K562 (cell line): Measurements from ENCODE around the gene ADCY1. TPM values are rescaled to one million over a fixed set of nuclear protein-coding genes. Genes with fewer than 3 reads are reported as not detected.

Experiments
- ATAC-seq: fragments of 200-7000 bp; cut with Tn5 transposase; 3 replicates; pipeline ENCODE4 v1.9.1; 2020; ENCODE audit warnings: moderate library complexity
- BruUV-seq: library from RNA; stranded (reverse); fragments of 400-500 nt; replicated peaks from 2 replicates; lab custom pipeline; 2021; lab: Mats Ljungman, UMichigan
- CTCF ChIA-PET: fragments of 300-600 bp; formaldehyde crosslinking; extraction: SDS; loops from one replicate; lab custom pipeline; 2021; ENCODE audit warnings: low intra/inter-chr PET ratio; lab: Yijun Ruan, JAX
- POLR2A ChIA-PET: fragments of 300-600, 350-650 bp; sonication (Branson Sonifier 250); formaldehyde crosslinking; extraction: SDS; loops from one replicate; lab custom pipeline; 2021; ENCODE audit warnings: antibody characterized with exemption, inconsistent platforms; lab: Yijun Ruan, JAX
- DNase-seq, 4 experiments: peaks; one replicate each; pipeline versions ENCODE4 v3.0.0 to v3.0.0-alpha.2; 2011 to 2018; ENCODE audit warnings: low spot score in 3 of 4, mixed read lengths in 3 of 4; ENCODE audit errors: extremely low read depth in 1 of 4
- FAIRE-seq: peaks from 2 replicates; lab custom pipeline; 2011; peaks lifted over from hg19 to GRCh38; lab: Jason Lieb, UNC
- H2AFZ ChIP-seq: 2 replicates; pipeline ENCODE4 v1.6.0; 2011; ENCODE audit warnings: low read depth, low read length, control low read depth, inconsistent platforms
- H3K27ac ChIP-seq: fragments of 200-600 bp; 3 replicates; pipeline ENCODE4 v1.8.0; 2011; ENCODE audit warnings: low read depth, mild to moderate bottlenecking, control low read depth, inconsistent platforms, low read length, moderate library complexity, mixed read lengths; ENCODE audit errors: extremely low read depth
- H3K27me3 ChIP-seq, 2 experiments: fragments of 300-600 bp in 1 of 2; 2 replicates in 1 of 2; 3 replicates in 1 of 2; pipeline versions ENCODE4 v1.6.0 to v1.8.0; 2011; ENCODE audit warnings: inconsistent platforms in 2 of 2, low read length in 2 of 2, mild to moderate bottlenecking in 1 of 2, mixed read lengths in 1 of 2, moderate library complexity in 1 of 2; ENCODE audit not compliant: control insufficient read depth in 2 of 2, insufficient read depth in 2 of 2
- H3K36me3 ChIP-seq: fragments of 300-600 bp; 3 replicates; pipeline ENCODE4 v1.8.0; 2011; ENCODE audit warnings: mild to moderate bottlenecking, low read length, inconsistent platforms; ENCODE audit not compliant: control insufficient read depth, insufficient read depth
- H3K4me1 ChIP-seq, 2 experiments: fragments of 200-600 bp in 1 of 2; replicated peaks in 1 of 2; 2 replicates in 1 of 2; 3 replicates in 1 of 2; pipeline versions ENCODE4 v1.5.1 to v1.8.0; 2011; ENCODE audit warnings: inconsistent platforms in 2 of 2, low read length in 2 of 2, mild to moderate bottlenecking in 1 of 2, mixed read lengths in 1 of 2, moderate library complexity in 1 of 2; ENCODE audit not compliant: control insufficient read depth in 2 of 2, insufficient read depth in 2 of 2
- H3K4me2 ChIP-seq: 2 replicates; pipeline ENCODE4 v1.6.1; 2011; ENCODE audit warnings: low read length, control low read depth, inconsistent platforms, mixed read lengths; ENCODE audit not compliant: insufficient read depth
- H3K4me3 ChIP-seq: fragments of 200-600 bp; sonication (generic), shearing (Covaris generic); 2 replicates; pipeline ENCODE4 v1.5.1; 2016; ENCODE audit warnings: control low read depth, inconsistent platforms
- H3K79me2 ChIP-seq: fragments of 200-600 bp; 3 replicates; pipeline ENCODE4 v1.8.0; 2011; ENCODE audit warnings: low read length, inconsistent platforms; ENCODE audit not compliant: control insufficient read depth, insufficient read depth
- H3K9ac ChIP-seq, 2 experiments: 2 replicates each; pipeline versions ENCODE4 v1.6.0 to v1.6.1; 2011; ENCODE audit warnings: low read depth in 2 of 2, low read length in 2 of 2, control low read depth in 1 of 2, inconsistent platforms in 1 of 2, mild to moderate bottlenecking in 1 of 2, mixed read lengths in 1 of 2; ENCODE audit not compliant: insufficient read depth in 1 of 2
- H3K9me1 ChIP-seq: one replicate; pipeline ENCODE4 v1.6.0; 2011; ENCODE audit warnings: inconsistent platforms, mild to moderate bottlenecking, low read length, moderate library complexity; ENCODE audit not compliant: control insufficient read depth, insufficient read depth
- H3K9me3 ChIP-seq: replicated peaks from 2 replicates; pipeline ENCODE4 v1.5.1; 2011; ENCODE audit warnings: low read depth, low read length, inconsistent platforms; ENCODE audit not compliant: control insufficient read depth, insufficient read depth
- H4K20me1 ChIP-seq: replicated peaks from 2 replicates; pipeline ENCODE4 v1.6.1; 2011; ENCODE audit warnings: low read length, inconsistent platforms, mixed read lengths; ENCODE audit not compliant: control insufficient read depth, insufficient read depth
- ETV1 ChIP-seq: fragments of 450-650 bp; conservative IDR thresholded peaks from 2 replicates; pipeline ENCODE4 v1.6.1; 2016; ENCODE audit warnings: missing genetic modification characterization, control low read depth, low read depth, missing compliant biosample characterization
- POLR3G ChIP-seq: IDR thresholded peaks from 2 replicates; pipeline ENCODE4 v1.6.1; 2011; ENCODE audit not compliant: insufficient read length, insufficient replicate concordance; ENCODE audit errors: extremely low read depth
- RB1 ChIP-seq: fragments of 450-650 bp; IDR thresholded peaks from 2 replicates; pipeline ENCODE4 v1.6.1; 2017; ENCODE audit warnings: low read depth, mild to moderate bottlenecking
- SRSF7 ChIP-seq: fragments of 200-400 bp; formaldehyde crosslinking; optimal IDR thresholded peaks from 2 replicates; pipeline ENCODE3; 2017; ENCODE audit warnings: mild to moderate bottlenecking, low read depth, low read length
- ZKSCAN3 ChIP-seq: fragments of 250-450 bp; sonication (Bioruptor Pico); IDR thresholded peaks from 2 replicates; pipeline ENCODE4 v1.4.0; 2020
- ZNF197 ChIP-seq: fragments of 200-800 bp; sonication (Bioruptor generic); IDR thresholded peaks from 2 replicates; pipeline ENCODE4 v1.6.1; 2016; ENCODE audit warnings: low read depth, missing genetic modification characterization, missing compliant biosample characterization
- ZNF780A ChIP-seq: fragments of 250-450 bp; sonication (Bioruptor Pico); IDR thresholded peaks from 2 replicates; pipeline ENCODE4 v1.5.0; 2021; ENCODE audit warnings: mild to moderate bottlenecking
- WGBS: fragments of 100-300 bp; shearing (Covaris generic); methylation state at CpG from one replicate; pipeline ENCODE4 v1.1.6; 2016; ENCODE audit warnings: low coverage, mixed read lengths; ENCODE audit not compliant: insufficient coverage; ENCODE audit errors: missing lambda C conversion rate; 5-methylcytosine and 5-hydroxymethylcytosine counted together
- in situ Hi-C: fragments of 300-500 bp; cut with MboI; formaldehyde crosslinking; loops from 4 replicates; pipeline ENCODE4 v1.15.0; 2018; ENCODE audit warnings: inconsistent platforms, mixed read lengths
- intact Hi-C: fragments of 100-400 bp; cut with micrococcal nuclease; formaldehyde crosslinking; loops from 2 replicates; pipeline ENCODE4 v1.14.2; 2022
- polyA plus RNA-seq, 8 experiments: library from polyadenylated mRNA; depleted of rRNA in 4 of 8; stranded (reverse) in 5 of 8; unstranded in 3 of 8; fragments of >200 nt; fragmentation: Nextera tagmentation in 2 of 8; fragmentation: Illumina TruSeq in 1 of 8; extraction: Ambion mirVana in 2 of 8; extraction: Trizol in 1 of 8; gene quantifications; 2 replicates each; pipeline versions ENCODE4 v1.2.1 to v1.2.3, GENCODE V29; 2011 to 2014; ENCODE audit warnings: inconsistent platforms in 1 of 8, missing spikeins in 1 of 8
- total RNA-seq, 7 experiments: library from RNA; depleted of rRNA in 6 of 7; stranded (reverse); fragments of >200 nt in 6 of 7; fragmentation: Illumina TruSeq in 2 of 7; extraction: Trizol in 2 of 7; gene quantifications; 2 replicates each; pipeline versions ENCODE4 v1.2.1 to v1.2.3, GENCODE V29; 2011 to 2021; ENCODE audit warnings: low replicate concordance in 1 of 7
- TF ChIP-seq, protein P1 (sequence below): fragments of 450-650 bp; IDR thresholded peaks from 2 replicates; pipeline ENCODE4 v1.6.1; 2018; ENCODE audit not compliant: partially characterized antibody
- TF ChIP-seq, protein P2 (sequence below), 2 experiments: IDR thresholded peaks in 1 of 2; conservative IDR thresholded peaks in 1 of 2; 2 replicates each; pipeline ENCODE4 v1.6.1; 2016; ENCODE audit warnings: low read depth in 2 of 2, mild to moderate bottlenecking in 1 of 2, missing compliant biosample characterization in 1 of 2, missing genetic modification characterization in 1 of 2, moderate library complexity in 1 of 2
- TF ChIP-seq, protein P3 (sequence below): fragments of 150-350 bp; conservative IDR thresholded peaks from 2 replicates; pipeline ENCODE4 v1.6.1; 2014; ENCODE audit warnings: low read length

The ADCY1 gene
- total and polyA plus RNA-seq, 9 of the 15 experiments (the other 6 are each of a cell fraction or from before 2014, with no cell fraction given), result under 0.01 to 0.18 (median 0.10) TPM; not detected in 4

DNA sequence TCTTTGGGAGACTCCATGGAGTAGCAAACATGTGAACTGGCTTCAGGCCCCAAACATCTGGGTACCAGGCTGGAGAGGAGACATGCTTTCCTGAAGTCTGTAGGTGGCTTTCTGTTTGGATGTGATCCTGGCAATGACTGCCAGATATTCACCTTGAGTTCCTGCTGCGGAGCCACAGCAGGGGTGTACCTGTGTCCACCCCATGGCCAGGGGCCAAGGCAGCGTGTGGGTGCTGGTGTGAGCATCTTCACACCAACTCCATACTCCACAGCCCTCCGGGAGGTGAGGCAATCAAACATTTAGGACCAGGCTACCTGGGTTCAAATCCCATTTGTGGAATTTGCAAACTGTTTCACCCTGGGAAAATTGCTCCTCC, 113.0 kb downstream of the ADCY1 start (continued):
- TF ChIP-seq, protein P1, sequence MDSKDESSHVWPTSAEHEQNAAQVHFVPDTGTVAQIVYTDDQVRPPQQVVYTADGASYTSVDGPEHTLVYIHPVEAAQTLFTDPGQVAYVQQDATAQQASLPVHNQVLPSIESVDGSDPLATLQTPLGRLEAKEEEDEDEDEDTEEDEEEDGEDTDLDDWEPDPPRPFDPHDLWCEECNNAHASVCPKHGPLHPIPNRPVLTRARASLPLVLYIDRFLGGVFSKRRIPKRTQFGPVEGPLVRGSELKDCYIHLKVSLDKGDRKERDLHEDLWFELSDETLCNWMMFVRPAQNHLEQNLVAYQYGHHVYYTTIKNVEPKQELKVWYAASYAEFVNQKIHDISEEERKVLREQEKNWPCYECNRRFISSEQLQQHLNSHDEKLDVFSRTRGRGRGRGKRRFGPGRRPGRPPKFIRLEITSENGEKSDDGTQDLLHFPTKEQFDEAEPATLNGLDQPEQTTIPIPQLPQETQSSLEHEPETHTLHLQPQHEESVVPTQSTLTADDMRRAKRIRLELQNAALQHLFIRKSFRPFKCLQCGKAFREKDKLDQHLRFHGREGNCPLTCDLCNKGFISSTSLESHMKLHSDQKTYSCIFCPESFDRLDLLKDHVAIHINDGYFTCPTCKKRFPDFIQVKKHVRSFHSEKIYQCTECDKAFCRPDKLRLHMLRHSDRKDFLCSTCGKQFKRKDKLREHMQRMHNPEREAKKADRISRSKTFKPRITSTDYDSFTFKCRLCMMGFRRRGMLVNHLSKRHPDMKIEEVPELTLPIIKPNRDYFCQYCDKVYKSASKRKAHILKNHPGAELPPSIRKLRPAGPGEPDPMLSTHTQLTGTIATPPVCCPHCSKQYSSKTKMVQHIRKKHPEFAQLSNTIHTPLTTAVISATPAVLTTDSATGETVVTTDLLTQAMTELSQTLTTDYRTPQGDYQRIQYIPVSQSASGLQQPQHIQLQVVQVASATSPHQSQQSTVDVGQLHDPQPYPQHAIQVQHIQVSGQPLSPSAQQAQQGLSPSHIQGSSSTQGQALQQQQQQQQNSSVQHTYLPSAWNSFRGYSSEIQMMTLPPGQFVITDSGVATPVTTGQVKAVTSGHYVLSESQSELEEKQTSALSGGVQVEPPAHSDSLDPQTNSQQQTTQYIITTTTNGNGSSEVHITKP, result no peak

- intact Hi-C loops (no loop called here), in situ Hi-C loops (no loop called here)
- H3K9ac ChIP-seq, result no peak overlapping the region
- H3K79me2 ChIP-seq, result no peaks in the 10 kb centered on the region
- no peaks in the 10 kb centered on the region; the same call in 1 of the 2 replicates for H4K20me1 ChIP-seq
- DNase-seq (no peak), ATAC-seq (no peak), FAIRE-seq (no peak)
- no peak overlapping the region for H3K4me2 ChIP-seq
- H3K4me1 ChIP-seq, result no peaks in the 10 kb centered on the region
- POLR2A ChIA-PET, result interaction anchor here (0.5 to 1.3 kb wide), 2 partner anchors 10 to 36 kb away, joined by 3 to 5 read pairs; no protein-coding TSS in a partner anchor
- peaks cover 9 to 52% of the 10 kb centered on the region in 2 experiments; a peak in 3 of 5 replicates for H3K27me3 ChIP-seq
- BruUV-seq, result no TSS peak
- H3K36me3 ChIP-seq, result no peaks in the 10 kb centered on the region
- 0% methylated on average over 3 of the region's 3 CpGs for WGBS
- no peaks in the 10 kb centered on the region for H3K9me3 ChIP-seq
- H3K4me3 ChIP-seq, result no peak overlapping the region
- H3K9me1 ChIP-seq, result no peaks in the 10 kb centered on the region
- H2AFZ ChIP-seq, result no peak overlapping the region
- CTCF ChIA-PET, result no interaction called here
- no peak overlapping the region for H3K27ac ChIP-seq
- no peak for TF ChIP-seq RB1
- no peak for TF ChIP-seq ZNF780A (CRISPR knock-in tag)
- no peak for TF ChIP-seq ZKSCAN3 (CRISPR knock-in tag)
- TF ChIP-seq, protein P2, sequence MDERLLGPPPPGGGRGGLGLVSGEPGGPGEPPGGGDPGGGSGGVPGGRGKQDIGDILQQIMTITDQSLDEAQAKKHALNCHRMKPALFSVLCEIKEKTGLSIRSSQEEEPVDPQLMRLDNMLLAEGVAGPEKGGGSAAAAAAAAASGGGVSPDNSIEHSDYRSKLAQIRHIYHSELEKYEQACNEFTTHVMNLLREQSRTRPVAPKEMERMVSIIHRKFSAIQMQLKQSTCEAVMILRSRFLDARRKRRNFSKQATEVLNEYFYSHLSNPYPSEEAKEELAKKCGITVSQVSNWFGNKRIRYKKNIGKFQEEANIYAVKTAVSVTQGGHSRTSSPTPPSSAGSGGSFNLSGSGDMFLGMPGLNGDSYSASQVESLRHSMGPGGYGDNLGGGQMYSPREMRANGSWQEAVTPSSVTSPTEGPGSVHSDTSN (CRISPR knock-in tag; IDR thresholded peaks at IDR 0.05; ENCODE audit: low read depth), result no peak
- TF ChIP-seq, protein P2 (tag; conservative IDR thresholded peaks at IDR 0.05; ENCODE audit: low read depth), result no peak
- no peak for TF ChIP-seq POLR3G
- TF ChIP-seq, protein P3, sequence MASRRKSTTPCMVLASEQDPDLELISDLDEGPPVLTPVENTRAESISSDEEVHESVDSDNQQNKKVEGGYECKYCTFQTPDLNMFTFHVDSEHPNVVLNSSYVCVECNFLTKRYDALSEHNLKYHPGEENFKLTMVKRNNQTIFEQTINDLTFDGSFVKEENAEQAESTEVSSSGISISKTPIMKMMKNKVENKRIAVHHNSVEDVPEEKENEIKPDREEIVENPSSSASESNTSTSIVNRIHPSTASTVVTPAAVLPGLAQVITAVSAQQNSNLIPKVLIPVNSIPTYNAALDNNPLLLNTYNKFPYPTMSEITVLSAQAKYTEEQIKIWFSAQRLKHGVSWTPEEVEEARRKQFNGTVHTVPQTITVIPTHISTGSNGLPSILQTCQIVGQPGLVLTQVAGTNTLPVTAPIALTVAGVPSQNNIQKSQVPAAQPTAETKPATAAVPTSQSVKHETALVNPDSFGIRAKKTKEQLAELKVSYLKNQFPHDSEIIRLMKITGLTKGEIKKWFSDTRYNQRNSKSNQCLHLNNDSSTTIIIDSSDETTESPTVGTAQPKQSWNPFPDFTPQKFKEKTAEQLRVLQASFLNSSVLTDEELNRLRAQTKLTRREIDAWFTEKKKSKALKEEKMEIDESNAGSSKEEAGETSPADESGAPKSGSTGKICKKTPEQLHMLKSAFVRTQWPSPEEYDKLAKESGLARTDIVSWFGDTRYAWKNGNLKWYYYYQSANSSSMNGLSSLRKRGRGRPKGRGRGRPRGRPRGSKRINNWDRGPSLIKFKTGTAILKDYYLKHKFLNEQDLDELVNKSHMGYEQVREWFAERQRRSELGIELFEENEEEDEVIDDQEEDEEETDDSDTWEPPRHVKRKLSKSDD, result no peak
- no peak for TF ChIP-seq ZNF197
- TF ChIP-seq SRSF7, result no peak
- TF ChIP-seq ETV1 (tag), result no peak
These were observed 113.6 kb downstream of the ADCY1 start for GRCh38 chr7:45687721-45688120.
